ENCODE results near the gene ADCY3. TPM values are rescaled to one million over a fixed set of nuclear protein-coding genes. Genes with fewer than 3 reads are reported as not detected.

The ADCY3 gene
- total and polyA plus RNA-seq, 12 donors: 8.0 to 72.0 (median 35.1) TPM

DNA sequence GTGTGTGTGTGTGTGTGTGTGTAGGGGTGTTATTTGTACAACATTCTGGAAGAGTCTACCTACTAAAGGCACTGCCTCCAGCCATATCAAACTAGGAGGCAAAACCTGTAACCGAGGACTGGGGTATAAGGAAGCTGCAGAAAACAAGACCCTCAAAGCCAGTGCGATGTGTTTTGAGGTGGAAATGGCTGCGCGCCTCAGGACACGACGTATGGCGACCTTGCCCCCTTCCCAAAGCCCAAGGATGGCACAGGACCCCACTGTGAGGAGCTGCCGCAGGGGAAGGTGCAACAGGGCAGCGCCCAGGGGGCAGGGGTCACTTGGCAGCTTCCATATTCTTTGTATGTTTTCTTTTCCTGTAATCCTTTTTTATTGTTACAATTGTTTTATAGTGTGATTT is 67.0 kb downstream of the ADCY3 start:
- Histone ChIP-seq H3K36me3 (replicated peaks in 1 of 2) (no peaks in the 10 kb centered on the region), H3K27ac (peak overlapping the region in 1 of 5 donors; percentile 65), H3K27me3 (no peaks in the 10 kb centered on the region), H3K9me3 (replicated peaks in 1 of 3) (no peaks in the 10 kb centered on the region), H3K4me1 (replicated peaks in 1 of 2) (peaks cover 8 to 15% of the 10 kb centered on the region in 2 donors), H3K4me3 (no peak overlapping the region)
- no peak for TF ChIP-seq CTCF (IDR thresholded peaks at IDR 0.05)
- TF ChIP-seq POLR2A (IDR thresholded peaks at IDR 0.05): no peak
- WGBS, 4 donors: 89 to 97% (median 92%) methylated on average over 9 of the region's 9 CpGs
- DNase-seq: no peak
- intact Hi-C loops (cut with DNase I): no loop called here

DNA sequence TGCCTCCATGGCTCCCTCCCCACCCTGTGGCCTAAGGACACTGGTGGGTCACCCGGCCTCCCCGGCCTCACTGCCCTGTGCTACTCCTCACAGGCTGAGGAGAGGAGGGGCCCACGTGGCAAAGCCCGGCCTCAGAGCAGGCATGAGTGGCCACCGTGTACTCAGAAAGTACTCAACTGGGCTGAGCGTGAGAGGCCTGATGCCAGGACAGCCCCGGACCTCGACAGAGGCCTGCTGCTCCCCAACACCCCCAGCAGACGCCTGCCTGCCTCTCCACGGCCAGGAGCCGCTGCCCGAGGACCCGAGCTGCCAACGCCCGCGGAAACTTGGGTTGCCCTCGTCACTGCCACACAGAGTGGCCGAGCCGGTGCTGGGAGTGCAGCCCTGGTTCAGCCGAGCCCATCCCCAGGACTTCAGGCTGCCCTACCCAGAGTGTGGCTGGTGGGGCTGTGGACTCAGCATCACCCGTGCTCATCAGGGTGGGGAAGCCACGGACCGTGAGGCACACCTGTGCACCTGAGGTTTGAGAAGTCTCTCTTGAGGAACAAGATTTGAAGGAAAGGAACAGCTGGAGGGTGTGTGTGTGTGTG is 67.5 kb downstream of the ADCY3 start:
- TF ChIP-seq POLR2A (IDR thresholded peaks at IDR 0.05) (no peak), CTCF (IDR thresholded peaks at IDR 0.05) (no peak)
- peak overlapping the region in 2 of 5 donors; percentile 17 to 65 for H3K27ac ChIP-seq
- H3K36me3 ChIP-seq (replicated peaks in 1 of 2): no peaks in the 10 kb centered on the region
- no peak for DNase-seq
- H3K9me3 ChIP-seq (replicated peaks in 1 of 3): no peaks in the 10 kb centered on the region
- H3K4me1 ChIP-seq (replicated peaks in 1 of 2): peaks cover 8 to 15% of the 10 kb centered on the region in 2 donors
- intact Hi-C loops (cut with DNase I): no loop called here
- no peak overlapping the region for H3K4me3 ChIP-seq
- 91 to 100% (median 93%) methylated on average over 2 to 23 of the region's 23 CpGs for WGBS, 4 donors
- no peaks in the 10 kb centered on the region for H3K27me3 ChIP-seq

GRCh38 chr2:24852026-24852425 is 68.0 kb downstream of the ADCY3 start:
- WGBS, 4 donors: 95 to 100% (median 96%) methylated on average over 1 to 13 of the region's 13 CpGs
- Histone ChIP-seq H3K27me3 (no peaks in the 10 kb centered on the region), H3K27ac (peak overlapping the region in 2 of 5 donors; percentile 17 to 65), H3K4me1 (replicated peaks in 1 of 2) (peaks cover 8 to 15% of the 10 kb centered on the region in 2 donors), H3K9me3 (replicated peaks in 1 of 3) (no peaks in the 10 kb centered on the region), H3K4me3 (no peak overlapping the region), H3K36me3 (replicated peaks in 1 of 2) (no peaks in the 10 kb centered on the region)
- no peak for DNase-seq
- intact Hi-C loops (cut with DNase I): no loop called here
- TF ChIP-seq CTCF (IDR thresholded peaks at IDR 0.05) (no peak), POLR2A (IDR thresholded peaks at IDR 0.05) (no peak)

DNA sequence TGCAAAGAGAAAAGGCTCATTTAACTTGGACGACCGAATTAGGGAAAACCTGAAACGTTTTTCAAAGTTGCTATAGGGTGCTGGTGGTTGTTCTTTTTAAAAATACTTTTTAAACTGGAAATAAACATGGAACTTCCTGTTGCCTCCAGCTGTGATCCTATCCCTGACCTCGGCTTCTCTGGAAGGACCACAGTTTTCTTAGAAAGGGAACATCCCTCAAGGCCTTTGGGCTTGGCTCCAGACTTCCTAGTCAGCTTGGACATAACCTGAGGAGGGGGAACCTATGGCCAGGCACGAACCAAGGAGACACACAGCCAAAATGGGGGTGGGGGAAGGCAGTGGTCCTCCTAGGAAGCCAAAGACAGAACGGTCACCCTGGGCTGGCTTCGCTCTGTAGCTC is 69.1 kb downstream of the ADCY3 start:
- intact Hi-C loops (cut with DNase I): no loop called here
- Histone ChIP-seq H3K4me1 (replicated peaks in 1 of 2) (peaks cover 7% of the 10 kb centered on the region in 2 donors), H3K9me3 (replicated peaks in 1 of 3) (no peaks in the 10 kb centered on the region), H3K36me3 (replicated peaks in 1 of 2) (no peaks in the 10 kb centered on the region), H3K4me3 (no peak overlapping the region), H3K27me3 (no peaks in the 10 kb centered on the region), H3K27ac (peak overlapping the region in 2 of 5 donors; percentile 47 to 65)
- DNase-seq: no peak
- TF ChIP-seq CTCF (IDR thresholded peaks at IDR 0.05) (no peak), POLR2A (IDR thresholded peaks at IDR 0.05) (no peak)
- WGBS, 4 donors: 60 to 74% (median 68%) methylated on average over 6 to 7 of the region's 7 CpGs

Data from adrenal gland (tissue), 12 donors.